GM12878 (cell line): Measurements from ENCODE around the gene TMEM138. TPM values are rescaled to one million over a fixed set of nuclear protein-coding genes. Genes with fewer than 3 reads are reported as not detected.

Experiments used
- ATAC-seq: fragments of 200-7000 bp; cut with Tn5 transposase; 3 replicates; pipeline ENCODE4 v1.9.1; 2020; ENCODE audit warnings: mild to moderate bottlenecking, moderate library complexity
- BruUV-seq: library from RNA; stranded (reverse); fragments of 400-500 nt; replicated peaks from 2 replicates; lab custom pipeline; 2021; lab: Mats Ljungman, UMichigan
- CTCF ChIA-PET: fragments of 300-600 bp; sonication (Branson Sonifier 250); formaldehyde crosslinking; extraction: SDS; loops from one replicate; lab custom pipeline; 2021; ENCODE audit warnings: inconsistent platforms; lab: Yijun Ruan, JAX
- POLR2A ChIA-PET: fragments of 350-600 bp; formaldehyde crosslinking; extraction: SDS; loops from one replicate; lab custom pipeline; 2021; ENCODE audit warnings: inconsistent platforms; lab: Charles Lee
- RAD21 ChIA-PET: fragments of 300-600 bp; sonication (Branson Sonifier 250); formaldehyde crosslinking; loops from one replicate; lab custom pipeline; 2023; ENCODE audit warnings: antibody characterized with exemption; ENCODE audit not compliant: unreplicated experiment; lab: Charles Lee
- SMC1A ChIA-PET: fragments of 300-600 bp; sonication (Branson Sonifier 250); formaldehyde crosslinking; loops from one replicate; lab custom pipeline; 2023; ENCODE audit not compliant: unreplicated experiment, uncharacterized antibody; lab: Charles Lee
- DNase-seq: peaks from one replicate; pipeline ENCODE4 v3.0.0-alpha.2; 2011; ENCODE audit warnings: low read depth, low spot score
- FAIRE-seq: peaks from 3 replicates; lab custom pipeline; 2011; peaks lifted over from hg19 to GRCh38; lab: Jason Lieb, UNC
- H2AFZ ChIP-seq: 2 replicates; pipeline ENCODE4 v1.6.0; 2011; ENCODE audit warnings: low read depth, low read length, control low read depth; ENCODE audit not compliant: control insufficient read depth
- H3K27ac ChIP-seq: 2 replicates; pipeline ENCODE4 v1.5.1; 2011; ENCODE audit warnings: control low read depth; ENCODE audit not compliant: control insufficient read depth, insufficient read depth
- H3K27me3 ChIP-seq, 2 experiments: replicated peaks in 1 of 2; 2 replicates each; pipeline versions ENCODE4 v1.6.0 to v1.6.1; 2011; ENCODE audit warnings: low read length in 1 of 2; ENCODE audit not compliant: control insufficient read depth in 2 of 2, insufficient read depth in 2 of 2
- H3K36me3 ChIP-seq, 2 experiments: 2 replicates each; pipeline ENCODE4 v1.5.1; 2011; ENCODE audit warnings: low read length in 1 of 2; ENCODE audit not compliant: control insufficient read depth in 2 of 2, insufficient read depth in 2 of 2
- H3K4me1 ChIP-seq: 2 replicates; pipeline ENCODE4 v1.6.1; 2011; ENCODE audit warnings: mild to moderate bottlenecking, low read length, moderate library complexity, mixed read lengths; ENCODE audit not compliant: control insufficient read depth, insufficient read depth
- H3K4me2 ChIP-seq: 2 replicates; pipeline ENCODE4 v1.6.0; 2011; ENCODE audit warnings: control low read depth; ENCODE audit not compliant: control insufficient read depth, insufficient read depth
- H3K4me3 ChIP-seq: fragments of 200-600 bp; sonication (generic); 2 replicates; pipeline ENCODE4 v1.5.1; 2016
- H3K79me2 ChIP-seq: 2 replicates; pipeline ENCODE4 v1.6.0; 2011; ENCODE audit warnings: low read length; ENCODE audit not compliant: control insufficient read depth, insufficient read depth
- H3K9ac ChIP-seq: 2 replicates; pipeline ENCODE4 v1.8.0; 2011; ENCODE audit warnings: low read length, control low read depth, mixed read lengths; ENCODE audit not compliant: control insufficient read depth, insufficient read depth
- H3K9me3 ChIP-seq: replicated peaks from 3 replicates; pipeline ENCODE4 v1.5.1; 2011; ENCODE audit warnings: mild to moderate bottlenecking, low read length; ENCODE audit not compliant: control insufficient read depth, insufficient read depth
- H4K20me1 ChIP-seq: 2 replicates; pipeline ENCODE4 v1.6.0; 2011; ENCODE audit not compliant: control insufficient read depth, insufficient read depth
- BRCA1 ChIP-seq: IDR thresholded peaks from 2 replicates; pipeline ENCODE4 v1.6.1; 2011; ENCODE audit warnings: low read depth, low read length, improper control_type of control experiment
- KAT2A ChIP-seq: conservative IDR thresholded peaks from 2 replicates; pipeline ENCODE4 v1.6.1; 2011; ENCODE audit warnings: low read depth, low read length; ENCODE audit not compliant: control insufficient read depth
- MEF2B ChIP-seq: fragments of 450-650 bp; IDR thresholded peaks from 2 replicates; pipeline ENCODE4 v1.6.1; 2018; ENCODE audit warnings: mild to moderate bottlenecking, moderate library complexity; ENCODE audit not compliant: partially characterized antibody, poor library complexity, severe bottlenecking
- MYB ChIP-seq: fragments of 150-350 bp; IDR thresholded peaks from 2 replicates; pipeline ENCODE4 v1.6.1; 2014; ENCODE audit warnings: mild to moderate bottlenecking, low read depth, low read length, borderline replicate concordance
- RELB ChIP-seq: fragments of 450-650 bp; IDR thresholded peaks from 2 replicates; pipeline ENCODE4 v1.6.1; 2017; ENCODE audit warnings: low read depth, mild to moderate bottlenecking, moderate library complexity
- TARDBP ChIP-seq: IDR thresholded peaks from 2 replicates; pipeline ENCODE4 v1.6.1; 2016; ENCODE audit warnings: borderline replicate concordance
- WRNIP1 ChIP-seq: IDR thresholded peaks from 2 replicates; pipeline ENCODE4 v1.6.1; 2011; ENCODE audit warnings: low read depth, low read length, improper control_type of control experiment, borderline replicate concordance
- WGBS: methylation state at CpG from one replicate; pipeline ENCODE4 v1.1.6; 2016; ENCODE audit warnings: low lambda C conversion rate; ENCODE audit not compliant: insufficient replicate concordance, insufficient coverage; ENCODE audit errors: missing lambda C conversion rate; 5-methylcytosine and 5-hydroxymethylcytosine counted together
- in situ Hi-C: fragments of 300-500 bp; cut with MboI; formaldehyde crosslinking; loops from 9 replicates; pipeline ENCODE4 v1.14.3; 2018; ENCODE audit warnings: mixed read lengths
- intact Hi-C: fragments of 100-400 bp; cut with micrococcal nuclease; formaldehyde crosslinking; loops from one replicate; pipeline ENCODE4 v1.14.2; 2022; ENCODE audit not compliant: unreplicated experiment
- polyA plus RNA-seq, 11 experiments: library from polyadenylated mRNA; depleted of rRNA in 4 of 11; unstranded in 6 of 11; stranded (reverse) in 5 of 11; fragments of >200 nt; fragmentation: Nextera tagmentation in 4 of 11; fragmentation: Illumina TruSeq in 1 of 11; extraction: Ambion mirVana in 4 of 11; extraction: Trizol in 1 of 11; gene quantifications; 1 replicate in 1 of 11; 2 replicates in 10 of 11; pipeline versions ENCODE4 v1.2.1 to v1.2.3, GENCODE V29; 2011 to 2016; ENCODE audit warnings: inconsistent platforms in 2 of 11, missing spikeins in 2 of 11, low read depth in 1 of 11
- total RNA-seq, 4 experiments: library from RNA; depleted of rRNA in 3 of 4; stranded (reverse); fragments of >200 nt in 3 of 4; fragmentation: Illumina TruSeq in 1 of 4; extraction: Trizol in 1 of 4; gene quantifications; 2 replicates each; pipeline versions ENCODE4 v1.2.1 to v1.2.3, GENCODE V29; 2013 to 2021

TMEM138 gene
- total and polyA plus RNA-seq, 10 of the 15 experiments (the other 5 are each of a cell fraction or from before 2014, with no cell fraction given), result 28.5 to 116 (median 73.4) TPM

GRCh38 chr11:61358566-61358965, 3.6 kb upstream of the TMEM138 start:
- in situ Hi-C loops, result no loop called here
- peaks cover 39% of the 10 kb centered on the region for H3K4me1 ChIP-seq

More at GRCh38 chr11:61358566-61358965, 3.6 kb upstream of the TMEM138 start:
- CTCF ChIA-PET, result interaction anchor here (1.9 to 23.9 kb wide), 4 partner anchors 10 to 34 kb away, joined by 6 to 387 read pairs (median 158); partner anchors contain the start of gene TMEM216
- ATAC-seq (no peak), DNase-seq (no peak), FAIRE-seq (no peak)
- peak overlapping the region; percentile 31; the same call in 1 of the 2 replicates for H3K4me3 ChIP-seq
- H3K79me2 ChIP-seq, result peaks cover 51% of the 10 kb centered on the region
- intact Hi-C loops, result no loop called here
- H3K4me2 ChIP-seq, result peak overlapping the region; percentile 97
- H3K36me3 ChIP-seq, result peaks cover 1 to 10% of the 10 kb centered on the region in 2 experiments; a peak in 3 of 4 replicates
- H4K20me1 ChIP-seq, result no peaks in the 10 kb centered on the region
- peak overlapping the region; percentile 92 for H3K27ac ChIP-seq
- SMC1A ChIA-PET, result interaction anchor here (0.8 to 12.8 kb wide), 4 partner anchors 12 to 375 kb away, joined by 3 to 243 read pairs (median 103); partner anchors contain the start of genes DDB1 and TKFC
- POLR2A ChIA-PET, result interaction anchor here (0.6 to 8.7 kb wide), 9 partner anchors 10 to 607 kb away, joined by 3 to 111 read pairs (median 6); partner anchors contain the start of genes DDB1, TKFC, TMEM216 and VPS37C
- WGBS, result 63% methylated on average over 11 of the region's 11 CpGs
- no peak overlapping the region for H2AFZ ChIP-seq
- BruUV-seq, result no TSS peak
- RAD21 ChIA-PET, result interaction anchor here (0.7 to 13.0 kb wide), 4 partner anchors 10 to 266 kb away, joined by 3 to 172 read pairs (median 57); partner anchors contain the start of genes DDB1 and TKFC
- H3K9me3 ChIP-seq, result no peaks in the 10 kb centered on the region
- no peaks in the 10 kb centered on the region for H3K27me3 ChIP-seq
- H3K9ac ChIP-seq, result no peak overlapping the region
- TF ChIP-seq RELB, result no peak
- TF ChIP-seq TARDBP, result no peak
- TF ChIP-seq MEF2B, result no peak
- no peak for TF ChIP-seq KAT2A
- TF ChIP-seq MYB, result no peak
- no peak for TF ChIP-seq BRCA1
- TF ChIP-seq WRNIP1, result no peak
